ENCODE measurements around the gene SNX32. TPM values are rescaled to one million over a fixed set of nuclear protein-coding genes. Genes with fewer than 3 reads are reported as not detected.
A peak's percentile ranks its signal among the peaks of the same experiment; 100 is the strongest.

SNX32 gene
- total and polyA plus RNA-seq, 9 of the 15 experiments (the other 6 are each of a cell fraction or from before 2014, with no cell fraction given) = 0.03 TPM; not detected in 7

DNA sequence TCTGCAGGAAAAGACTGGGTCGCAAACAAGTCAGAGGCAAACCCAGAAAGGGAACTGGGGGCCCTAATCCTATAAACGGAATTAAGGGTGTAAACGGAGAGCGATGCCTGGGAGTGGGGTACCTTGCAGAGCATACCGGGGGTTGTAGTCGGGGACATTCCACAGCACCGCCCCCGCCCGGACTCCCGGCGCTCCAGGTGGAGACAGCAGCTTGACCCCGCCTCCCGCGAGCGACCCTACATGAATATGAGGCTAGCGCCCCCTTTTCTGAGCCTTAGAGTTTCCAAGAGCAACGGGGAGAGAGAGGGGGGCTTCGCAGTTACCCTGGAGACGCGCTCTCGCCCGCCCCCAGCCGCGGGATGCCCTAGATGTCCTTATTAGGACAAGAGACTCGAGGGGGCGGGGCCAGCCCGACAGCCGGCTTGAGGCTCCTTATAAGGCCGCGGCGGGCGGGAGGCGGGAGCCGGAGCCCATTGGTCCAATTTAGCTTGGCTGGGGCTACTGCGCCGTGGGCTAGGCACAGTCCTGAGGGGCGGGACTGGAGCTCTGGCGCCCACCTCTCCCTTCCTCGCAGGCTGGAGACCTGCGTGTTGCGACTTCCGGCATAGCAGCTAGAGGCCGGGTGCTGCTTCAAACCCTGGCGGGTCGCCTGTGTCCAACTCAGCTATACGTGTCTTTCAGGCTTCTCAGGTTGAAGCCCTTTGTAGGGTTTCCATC lies 25.5 kb downstream of the SNX32 start (continued):
- TF ChIP-seq PTBP1 (IDR thresholded peaks at IDR 0.05; ENCODE audit: low read depth, low read length) = no peak
- peak; percentile 93 for TF ChIP-seq RFX1 (IDR thresholded peaks at IDR 0.05)
- 0 out of 2 replicates have a peak, but pooled peaks have one; percentile 29 for TF ChIP-seq CREB1 (IDR thresholded peaks at IDR 0.05)
- peak; percentile 37; the same call in 1 of the 2 replicates for TF ChIP-seq CREB1 (CRISPR knock-in tag; IDR thresholded peaks at IDR 0.05)
- TF ChIP-seq SMARCA4 (IDR thresholded peaks at IDR 0.05) = no peak
- TF ChIP-seq ELF2 (CRISPR knock-in tag; IDR thresholded peaks at IDR 0.05) = no peak
- peak in 1 of 3 experiments; percentile 1 for TF ChIP-seq YY1 (IDR thresholded peaks at IDR 0.05; ENCODE audit: borderline replicate concordance in 1 of 3, control insufficient read depth in 1 of 3, extremely low read depth in 1 of 3, insufficient read depth in 3 of 3, insufficient read length in 1 of 3, insufficient replicate concordance in 2 of 3, low read depth in 1 of 3, low read length in 2 of 3)
- peak; percentile 62 for TF ChIP-seq KDM5B (IDR thresholded peaks at IDR 0.05; ENCODE audit: insufficient replicate concordance, low read depth, low read length)
- TF ChIP-seq POLR2H (tag; IDR thresholded peaks at IDR 0.05; ENCODE audit: low read depth) = peak; percentile 87
- TF ChIP-seq ZNF3 (CRISPR knock-in tag; IDR thresholded peaks at IDR 0.05) = no peak
- TF ChIP-seq, protein P1, sequence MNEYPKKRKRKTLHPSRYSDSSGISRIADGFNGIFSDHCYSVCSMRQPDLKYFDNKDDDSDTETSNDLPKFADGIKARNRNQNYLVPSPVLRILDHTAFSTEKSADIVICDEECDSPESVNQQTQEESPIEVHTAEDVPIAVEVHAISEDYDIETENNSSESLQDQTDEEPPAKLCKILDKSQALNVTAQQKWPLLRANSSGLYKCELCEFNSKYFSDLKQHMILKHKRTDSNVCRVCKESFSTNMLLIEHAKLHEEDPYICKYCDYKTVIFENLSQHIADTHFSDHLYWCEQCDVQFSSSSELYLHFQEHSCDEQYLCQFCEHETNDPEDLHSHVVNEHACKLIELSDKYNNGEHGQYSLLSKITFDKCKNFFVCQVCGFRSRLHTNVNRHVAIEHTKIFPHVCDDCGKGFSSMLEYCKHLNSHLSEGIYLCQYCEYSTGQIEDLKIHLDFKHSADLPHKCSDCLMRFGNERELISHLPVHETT (CRISPR knock-in tag; conservative IDR thresholded peaks at IDR 0.05 in 1 of 2, IDR thresholded peaks at IDR 0.05 in 1 of 2) = peak in 1 of 2 experiments; percentile 89; a peak in 2 of 4 replicates
- no peak for TF ChIP-seq TCFL5 (CRISPR knock-in tag; conservative IDR thresholded peaks at IDR 0.05)
- TF ChIP-seq CEBPG (CRISPR knock-in tag; IDR thresholded peaks at IDR 0.05) = no peak
- TF ChIP-seq CEBPG (tag; conservative IDR thresholded peaks at IDR 0.05 in 1 of 2, IDR thresholded peaks at IDR 0.05 in 1 of 2) = no peak
- TF ChIP-seq CCNT2 (IDR thresholded peaks at IDR 0.05; ENCODE audit: borderline replicate concordance, extremely low read depth, insufficient read length, low read depth, low read length) = peak; percentile 77
- TF ChIP-seq ZBED1 (IDR thresholded peaks at IDR 0.05) = 0 out of 2 replicates have a peak, but pooled peaks have one; percentile 17
- TF ChIP-seq, protein P2, sequence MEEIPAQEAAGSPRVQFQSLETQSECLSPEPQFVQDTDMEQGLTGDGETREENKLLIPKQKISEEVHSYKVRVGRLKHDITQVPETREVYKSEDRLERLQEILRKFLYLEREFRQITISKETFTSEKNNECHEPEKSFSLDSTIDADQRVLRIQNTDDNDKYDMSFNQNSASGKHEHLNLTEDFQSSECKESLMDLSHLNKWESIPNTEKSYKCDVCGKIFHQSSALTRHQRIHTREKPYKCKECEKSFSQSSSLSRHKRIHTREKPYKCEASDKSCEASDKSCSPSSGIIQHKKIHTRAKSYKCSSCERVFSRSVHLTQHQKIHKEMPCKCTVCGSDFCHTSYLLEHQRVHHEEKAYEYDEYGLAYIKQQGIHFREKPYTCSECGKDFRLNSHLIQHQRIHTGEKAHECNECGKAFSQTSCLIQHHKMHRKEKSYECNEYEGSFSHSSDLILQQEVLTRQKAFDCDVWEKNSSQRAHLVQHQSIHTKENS (CRISPR knock-in tag; IDR thresholded peaks at IDR 0.05) = no peak
- TF ChIP-seq, protein P3, sequence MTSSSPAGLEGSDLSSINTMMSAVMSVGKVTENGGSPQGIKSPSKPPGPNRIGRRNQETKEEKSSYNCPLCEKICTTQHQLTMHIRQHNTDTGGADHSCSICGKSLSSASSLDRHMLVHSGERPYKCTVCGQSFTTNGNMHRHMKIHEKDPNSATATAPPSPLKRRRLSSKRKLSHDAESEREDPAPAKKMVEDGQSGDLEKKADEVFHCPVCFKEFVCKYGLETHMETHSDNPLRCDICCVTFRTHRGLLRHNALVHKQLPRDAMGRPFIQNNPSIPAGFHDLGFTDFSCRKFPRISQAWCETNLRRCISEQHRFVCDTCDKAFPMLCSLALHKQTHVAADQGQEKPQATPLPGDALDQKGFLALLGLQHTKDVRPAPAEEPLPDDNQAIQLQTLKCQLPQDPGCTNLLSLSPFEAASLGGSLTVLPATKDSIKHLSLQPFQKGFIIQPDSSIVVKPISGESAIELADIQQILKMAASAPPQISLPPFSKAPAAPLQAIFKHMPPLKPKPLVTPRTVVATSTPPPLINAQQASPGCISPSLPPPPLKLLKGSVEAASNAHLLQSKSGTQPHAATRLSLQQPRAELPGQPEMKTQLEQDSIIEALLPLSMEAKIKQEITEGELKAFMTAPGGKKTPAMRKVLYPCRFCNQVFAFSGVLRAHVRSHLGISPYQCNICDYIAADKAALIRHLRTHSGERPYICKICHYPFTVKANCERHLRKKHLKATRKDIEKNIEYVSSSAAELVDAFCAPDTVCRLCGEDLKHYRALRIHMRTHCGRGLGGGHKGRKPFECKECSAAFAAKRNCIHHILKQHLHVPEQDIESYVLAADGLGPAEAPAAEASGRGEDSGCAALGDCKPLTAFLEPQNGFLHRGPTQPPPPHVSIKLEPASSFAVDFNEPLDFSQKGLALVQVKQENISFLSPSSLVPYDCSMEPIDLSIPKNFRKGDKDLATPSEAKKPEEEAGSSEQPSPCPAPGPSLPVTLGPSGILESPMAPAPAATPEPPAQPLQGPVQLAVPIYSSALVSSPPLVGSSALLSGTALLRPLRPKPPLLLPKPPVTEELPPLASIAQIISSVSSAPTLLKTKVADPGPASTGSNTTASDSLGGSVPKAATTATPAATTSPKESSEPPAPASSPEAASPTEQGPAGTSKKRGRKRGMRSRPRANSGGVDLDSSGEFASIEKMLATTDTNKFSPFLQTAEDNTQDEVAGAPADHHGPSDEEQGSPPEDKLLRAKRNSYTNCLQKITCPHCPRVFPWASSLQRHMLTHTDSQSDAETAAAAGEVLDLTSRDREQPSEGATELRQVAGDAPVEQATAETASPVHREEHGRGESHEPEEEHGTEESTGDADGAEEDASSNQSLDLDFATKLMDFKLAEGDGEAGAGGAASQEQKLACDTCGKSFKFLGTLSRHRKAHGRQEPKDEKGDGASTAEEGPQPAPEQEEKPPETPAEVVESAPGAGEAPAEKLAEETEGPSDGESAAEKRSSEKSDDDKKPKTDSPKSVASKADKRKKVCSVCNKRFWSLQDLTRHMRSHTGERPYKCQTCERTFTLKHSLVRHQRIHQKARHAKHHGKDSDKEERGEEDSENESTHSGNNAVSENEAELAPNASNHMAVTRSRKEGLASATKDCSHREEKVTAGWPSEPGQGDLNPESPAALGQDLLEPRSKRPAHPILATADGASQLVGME (CRISPR knock-in tag; IDR thresholded peaks at IDR 0.05) = no peak
- TF ChIP-seq ZNF212 (CRISPR knock-in tag; IDR thresholded peaks at IDR 0.05) = no peak
